Mucosa of stomach (tissue), 1 donor: Measurements from ENCODE around the gene UPK1A.
A peak's percentile ranks its signal among the peaks of the same experiment; 100 is the strongest.

ENCODE experiments used
- H3K27me3 ChIP-seq: one replicate; pipeline ENCODE4 v1.7.0; 2013; ENCODE audit warnings: mild to moderate bottlenecking, low read length; ENCODE audit not compliant: control insufficient read depth, insufficient read depth
- H3K36me3 ChIP-seq: one replicate; pipeline ENCODE4 v1.7.0; 2013; ENCODE audit warnings: low read length; ENCODE audit not compliant: control insufficient read depth, insufficient read depth
- H3K4me1 ChIP-seq: one replicate; pipeline ENCODE4 v1.7.0; 2013; ENCODE audit warnings: mild to moderate bottlenecking, low read length; ENCODE audit not compliant: control insufficient read depth, insufficient read depth
- H3K4me3 ChIP-seq: one replicate; pipeline ENCODE4 v1.7.0; 2013; ENCODE audit warnings: low read length
- H3K9ac ChIP-seq: one replicate; pipeline ENCODE4 v1.7.0; 2013; ENCODE audit warnings: mild to moderate bottlenecking, low read length, moderate library complexity
- H3K9me3 ChIP-seq: one replicate; pipeline ENCODE4 v1.7.0; 2013; ENCODE audit warnings: mild to moderate bottlenecking, low read length, moderate library complexity; ENCODE audit not compliant: control insufficient read depth
- donor health status: Pancreatic carcinoma.

The UPK1A gene

GRCh38 chr19:35715981-35716800 lies 49.9 kb downstream of the UPK1A start:
- no peaks in the 10 kb centered on the region for H3K27me3 ChIP-seq
- H3K9me3 ChIP-seq = no peaks in the 10 kb centered on the region
- peaks cover 22% of the 10 kb centered on the region for H3K4me1 ChIP-seq
- peak overlapping the region; percentile 76 for H3K9ac ChIP-seq
- H3K4me3 ChIP-seq = peak overlapping the region; percentile 44
- H3K36me3 ChIP-seq = no peaks in the 10 kb centered on the region

GRCh38 chr19:35716801-35717664 lies 50.7 kb downstream of the UPK1A start:
- Histone ChIP-seq H3K9ac (peak overlapping the region; percentile 76), H3K4me3 (peak overlapping the region; percentile 44), H3K4me1 (peaks cover 22% of the 10 kb centered on the region)

GRCh38 chr19:35717665-35718344 lies 51.5 kb downstream of the UPK1A start, which contains the start of gene KMT2B:
Gene KMT2B (plus strand): TSS chr19:35718003. CDS start chr19:35718019, 16 bp downstream.
- Histone ChIP-seq H3K4me3 (peak within 1 kb of the TSS; percentile 60), H3K36me3 (peaks cover under 1% of the 10 kb centered on the region), H3K27me3 (no peaks in the 10 kb centered on the region), H3K4me1 (peaks cover 22% of the 10 kb centered on the region), H3K9me3 (no peaks in the 10 kb centered on the region), H3K9ac (peak within 1 kb of the TSS; percentile 76)

More at GRCh38 chr19:35716801-35717664, 50.7 kb downstream of the UPK1A start:
- no peaks in the 10 kb centered on the region for H3K27me3 ChIP-seq
- no peaks in the 10 kb centered on the region for H3K36me3 ChIP-seq
- H3K9me3 ChIP-seq = no peaks in the 10 kb centered on the region

- Histone ChIP-seq H3K36me3 (peaks cover 7% of the 10 kb centered on the region), H3K9me3 (no peaks in the 10 kb centered on the region), H3K4me1 (peaks cover 22% of the 10 kb centered on the region), H3K9ac (peak overlapping the region; percentile 70), H3K27me3 (no peaks in the 10 kb centered on the region), H3K4me3 (peak overlapping the region; percentile 60)
Observed at GRCh38 chr19:35718345-35719041, 52.2 kb downstream of the UPK1A start.

GRCh38 chr19:35719402-35720162 lies 53.3 kb downstream of the UPK1A start:
- peaks cover 7% of the 10 kb centered on the region for H3K36me3 ChIP-seq
- H3K27me3 ChIP-seq = no peaks in the 10 kb centered on the region
- H3K9me3 ChIP-seq = no peaks in the 10 kb centered on the region
- peak overlapping the region; percentile 70 for H3K9ac ChIP-seq
- peaks cover 22% of the 10 kb centered on the region for H3K4me1 ChIP-seq
- H3K4me3 ChIP-seq = no peak overlapping the region

GRCh38 chr19:35720163-35720524 lies 53.8 kb downstream of the UPK1A start:
- Histone ChIP-seq H3K36me3 (peaks cover 7% of the 10 kb centered on the region), H3K4me1 (peaks cover 22% of the 10 kb centered on the region), H3K4me3 (no peak overlapping the region)

GRCh38 chr19:35720648-35721047 lies 54.3 kb downstream of the UPK1A start:
- Histone ChIP-seq H3K9ac (no peak overlapping the region), H3K9me3 (no peaks in the 10 kb centered on the region), H3K4me3 (no peak overlapping the region), H3K27me3 (no peaks in the 10 kb centered on the region), H3K4me1 (peaks cover 18% of the 10 kb centered on the region), H3K36me3 (peaks cover 7% of the 10 kb centered on the region)

More at GRCh38 chr19:35720163-35720524, 53.8 kb downstream of the UPK1A start:
- no peak overlapping the region for H3K9ac ChIP-seq
- no peaks in the 10 kb centered on the region for H3K9me3 ChIP-seq
- H3K27me3 ChIP-seq = no peaks in the 10 kb centered on the region

- Histone ChIP-seq H3K4me1 (peaks cover 11% of the 10 kb centered on the region), H3K36me3 (peaks cover 7% of the 10 kb centered on the region), H3K27me3 (no peaks in the 10 kb centered on the region), H3K9ac (no peak overlapping the region), H3K9me3 (no peaks in the 10 kb centered on the region), H3K4me3 (no peak overlapping the region)
Observed at GRCh38 chr19:35721374-35721773, 55.1 kb downstream of the UPK1A start.

- H3K4me3 ChIP-seq = no peak overlapping the region
- H3K36me3 ChIP-seq = peaks cover 8% of the 10 kb centered on the region
- no peaks in the 10 kb centered on the region for H3K27me3 ChIP-seq
- no peak overlapping the region for H3K9ac ChIP-seq
- H3K4me1 ChIP-seq = peaks cover 11% of the 10 kb centered on the region
- no peaks in the 10 kb centered on the region for H3K9me3 ChIP-seq
Observed at GRCh38 chr19:35722461-35722860, 56.1 kb downstream of the UPK1A start.

- H3K4me3 ChIP-seq = no peak overlapping the region
- H3K36me3 ChIP-seq = peaks cover 12% of the 10 kb centered on the region
- no peaks in the 10 kb centered on the region for H3K9me3 ChIP-seq
- no peaks in the 10 kb centered on the region for H3K27me3 ChIP-seq
- no peak overlapping the region for H3K9ac ChIP-seq
- H3K4me1 ChIP-seq = peaks cover 11% of the 10 kb centered on the region
Observed at GRCh38 chr19:35722897-35723296, 56.6 kb downstream of the UPK1A start.

GRCh38 chr19:35723671-35724070 lies 57.4 kb downstream of the UPK1A start:
- no peaks in the 10 kb centered on the region for H3K27me3 ChIP-seq
- H3K9ac ChIP-seq = no peak overlapping the region
- H3K9me3 ChIP-seq = no peaks in the 10 kb centered on the region
- H3K36me3 ChIP-seq = peaks cover 12% of the 10 kb centered on the region
- no peak overlapping the region for H3K4me3 ChIP-seq
- H3K4me1 ChIP-seq = peaks cover 10% of the 10 kb centered on the region
